ENCODE measurements around the gene KATNB1.

KATNB1 gene

GRCh38 chr16:57742543-57742942 lies 7.0 kb downstream of the KATNB1 start:
- Histone ChIP-seq H3K27ac (ENCODE audit: low read depth, low read length, poor library complexity, severe bottlenecking) (no peak overlapping the region), H3K79me2 (ENCODE audit: insufficient read depth, low read length) (no peaks in the 10 kb centered on the region), H2AFZ (ENCODE audit: low read length) (no peak overlapping the region), H3K36me3 (ENCODE audit: insufficient read depth, low read length) (peaks cover 12% of the 10 kb centered on the region), H3K9me3 (ENCODE audit: low read length) (no peaks in the 10 kb centered on the region), H3K9ac (ENCODE audit: low read length) (no peak overlapping the region), H3K4me3 (ENCODE audit: low read depth, low read length, poor library complexity, severe bottlenecking) (no peak overlapping the region), H3K9me2 (ENCODE audit: low read depth, low read length) (no peaks in the 10 kb centered on the region), H3K4me1 (ENCODE audit: insufficient read depth, low read length, severe bottlenecking) (no peaks in the 10 kb centered on the region), H3K4me2 (ENCODE audit: low read length) (no peak overlapping the region), H4K20me1 (ENCODE audit: insufficient read depth, low read length) (no peaks in the 10 kb centered on the region), H3K27me3 (ENCODE audit: insufficient read depth, low read length) (no peaks in the 10 kb centered on the region), H3F3A (ENCODE audit: insufficient read depth, low read length) (no peaks in the 10 kb centered on the region)
- TF ChIP-seq EZH2 (IDR thresholded peaks at IDR 0.05; ENCODE audit: borderline replicate concordance, low read length) (no peak), CTCF (IDR thresholded peaks at IDR 0.05; ENCODE audit: low read length) (no peak)

- Histone ChIP-seq H3F3A (ENCODE audit: insufficient read depth, low read length) (no peaks in the 10 kb centered on the region), H3K27ac (ENCODE audit: low read depth, low read length, poor library complexity, severe bottlenecking) (no peak overlapping the region), H3K4me3 (ENCODE audit: low read depth, low read length, poor library complexity, severe bottlenecking) (no peak overlapping the region), H3K79me2 (ENCODE audit: insufficient read depth, low read length) (no peaks in the 10 kb centered on the region), H2AFZ (ENCODE audit: low read length) (no peak overlapping the region), H3K27me3 (ENCODE audit: insufficient read depth, low read length) (no peaks in the 10 kb centered on the region), H3K4me2 (ENCODE audit: low read length) (no peak overlapping the region), H3K4me1 (ENCODE audit: insufficient read depth, low read length, severe bottlenecking) (no peaks in the 10 kb centered on the region), H3K9me3 (ENCODE audit: low read length) (no peaks in the 10 kb centered on the region), H3K9me2 (ENCODE audit: low read depth, low read length) (no peaks in the 10 kb centered on the region), H3K9ac (ENCODE audit: low read length) (no peak overlapping the region), H3K36me3 (ENCODE audit: insufficient read depth, low read length) (peaks cover 15% of the 10 kb centered on the region), H4K20me1 (ENCODE audit: insufficient read depth, low read length) (no peaks in the 10 kb centered on the region)
- TF ChIP-seq CTCF (IDR thresholded peaks at IDR 0.05; ENCODE audit: low read length) = no peak
- TF ChIP-seq EZH2 (IDR thresholded peaks at IDR 0.05; ENCODE audit: borderline replicate concordance, low read length) = no peak
These were observed 7.9 kb downstream of the KATNB1 start for GRCh38 chr16:57743458-57743857.

DNA sequence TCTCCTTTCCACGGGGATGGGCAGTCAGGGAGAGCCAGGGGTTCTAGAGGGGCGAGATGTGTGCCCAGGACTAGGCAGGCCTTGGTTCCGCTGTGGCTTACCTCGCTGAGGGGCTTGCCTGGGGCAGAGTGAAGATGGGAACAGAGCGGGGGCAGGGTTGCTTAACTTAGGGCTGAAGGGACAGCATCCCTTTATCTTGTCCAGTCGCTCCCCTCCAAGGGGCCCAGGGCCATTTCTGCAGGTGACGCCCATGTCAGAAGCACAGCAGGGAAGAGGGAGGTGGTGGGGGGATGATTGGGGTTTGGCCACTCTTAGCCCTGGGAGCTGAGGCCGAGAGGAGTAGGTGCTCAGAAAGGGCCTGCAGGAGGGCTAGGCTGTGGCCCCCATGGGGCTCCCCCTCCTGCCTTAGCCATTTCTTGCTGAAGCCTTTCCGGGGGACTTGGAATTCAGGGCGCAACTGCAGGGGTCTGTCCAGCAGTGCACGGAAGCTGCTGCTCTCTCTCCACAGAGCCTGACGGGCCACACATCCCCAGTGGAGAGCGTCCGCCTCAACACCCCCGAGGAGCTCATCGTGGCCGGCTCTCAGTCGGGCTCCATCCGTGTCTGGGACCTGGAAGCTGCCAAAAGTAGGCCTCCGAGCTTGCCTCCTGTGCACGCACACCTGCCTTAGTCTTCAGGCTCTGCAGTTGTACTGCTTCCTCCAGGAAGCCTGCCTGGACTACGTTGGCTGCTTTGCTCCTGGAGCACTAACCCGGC lies 8.5 kb downstream of the KATNB1 start:
- Histone ChIP-seq H2AFZ (ENCODE audit: low read length) (no peak overlapping the region), H3K27ac (ENCODE audit: low read depth, low read length, poor library complexity, severe bottlenecking) (no peak overlapping the region), H3K9me2 (ENCODE audit: low read depth, low read length) (no peaks in the 10 kb centered on the region), H3K9me3 (ENCODE audit: low read length) (no peaks in the 10 kb centered on the region), H3K9ac (ENCODE audit: low read length) (no peak overlapping the region), H3K4me2 (ENCODE audit: low read length) (no peak overlapping the region), H3F3A (ENCODE audit: insufficient read depth, low read length) (no peaks in the 10 kb centered on the region), H3K79me2 (ENCODE audit: insufficient read depth, low read length) (no peaks in the 10 kb centered on the region), H3K4me1 (ENCODE audit: insufficient read depth, low read length, severe bottlenecking) (no peaks in the 10 kb centered on the region), H3K4me3 (ENCODE audit: low read depth, low read length, poor library complexity, severe bottlenecking) (no peak overlapping the region), H4K20me1 (ENCODE audit: insufficient read depth, low read length) (no peaks in the 10 kb centered on the region), H3K27me3 (ENCODE audit: insufficient read depth, low read length) (no peaks in the 10 kb centered on the region), H3K36me3 (ENCODE audit: insufficient read depth, low read length) (peaks cover 15% of the 10 kb centered on the region)
- TF ChIP-seq CTCF (IDR thresholded peaks at IDR 0.05; ENCODE audit: low read length) (no peak), EZH2 (IDR thresholded peaks at IDR 0.05; ENCODE audit: borderline replicate concordance, low read length) (no peak)
